Measurements from ENCODE around the gene SLC19A1.

SLC19A1 gene

GRCh38 chr21:45455674-45456583 lies 86.3 kb downstream of the SLC19A1 start:
- no peak for DNase-seq (ENCODE audit: low read depth in 2 of 2, low spot score in 1 of 2)

- no peak for DNase-seq (ENCODE audit: low read depth in 2 of 2, low spot score in 1 of 2)
Measured at GRCh38 chr21:45454926-45455673, 87.1 kb downstream of the SLC19A1 start.

- DNase-seq (ENCODE audit: low read depth in 2 of 2, low spot score in 1 of 2) = no peak
Measured at GRCh38 chr21:45454060-45454925, 87.9 kb downstream of the SLC19A1 start.

GRCh38 chr21:45453308-45453950 lies 88.8 kb downstream of the SLC19A1 start:
- DNase-seq (ENCODE audit: low read depth in 2 of 2, low spot score in 1 of 2) = no peak

- no peak for DNase-seq (ENCODE audit: low read depth in 2 of 2, low spot score in 1 of 2)
Measured at GRCh38 chr21:45452696-45453307, 89.4 kb downstream of the SLC19A1 start.

GRCh38 chr21:45451771-45452182 lies 90.5 kb downstream of the SLC19A1 start:
- no peak for DNase-seq (ENCODE audit: low read depth in 2 of 2, low spot score in 1 of 2)

GRCh38 chr21:45451091-45451740 lies 91.0 kb downstream of the SLC19A1 start:
- DNase-seq (ENCODE audit: low read depth in 2 of 2, low spot score in 1 of 2) = no peak

- DNase-seq (ENCODE audit: low read depth in 2 of 2, low spot score in 1 of 2) = no peak
Measured at GRCh38 chr21:45450423-45451090, 91.7 kb downstream of the SLC19A1 start.

- no peak for DNase-seq (ENCODE audit: low read depth in 2 of 2, low spot score in 1 of 2)
Measured at GRCh38 chr21:45449658-45450422, 92.4 kb downstream of the SLC19A1 start.

GRCh38 chr21:45448810-45449657 lies 93.2 kb downstream of the SLC19A1 start:
- DNase-seq (ENCODE audit: low read depth in 2 of 2, low spot score in 1 of 2) = no peak

GRCh38 chr21:45448283-45448809 lies 93.9 kb downstream of the SLC19A1 start:
- no peak for DNase-seq (ENCODE audit: low read depth in 2 of 2, low spot score in 1 of 2)

Measured in stimulated activated CD8-positive, alpha-beta memory T cell treated with anti-CD3 and anti-CD28 coated beads, Interleukin-4, amount 100 ng/mL, for 1 hour (primary cell).